Progenitor cell of endocrine pancreas (in vitro differentiated cells): Measurements from ENCODE around the gene DNMT3A. TPM values are rescaled to one million over a fixed set of nuclear protein-coding genes. Genes with fewer than 3 reads are reported as not detected.

ENCODE experiments used
- DNase-seq: peaks from one replicate; pipeline ENCODE4 v3.0.0; 2021; ENCODE audit warnings: low spot score; ENCODE audit not compliant: unreplicated experiment
- H3K27ac Mint-ChIP-seq: 2 replicates; pipeline ENCODE4 v1.8.0; 2021; ENCODE audit warnings: mild to moderate bottlenecking, moderate library complexity, mixed read lengths
- H3K27me3 Mint-ChIP-seq: 2 replicates; pipeline ENCODE4 v1.8.0; 2021; ENCODE audit warnings: mixed read lengths
- H3K36me3 Mint-ChIP-seq: 2 replicates; pipeline ENCODE4 v1.8.0; 2022; ENCODE audit warnings: mixed read lengths; ENCODE audit not compliant: insufficient read depth
- H3K4me1 Mint-ChIP-seq: 2 replicates; pipeline ENCODE4 v1.8.0; 2021; ENCODE audit warnings: low read depth, mixed read lengths
- H3K4me3 Mint-ChIP-seq: 2 replicates; pipeline ENCODE4 v1.8.0; 2021; ENCODE audit warnings: low read depth, mild to moderate bottlenecking, moderate library complexity, mixed read lengths
- H3K9me3 Mint-ChIP-seq: 2 replicates; pipeline ENCODE4 v1.8.0; 2021; ENCODE audit warnings: low read depth, mixed read lengths
- CTCF ChIP-seq: fragments of 200-600 bp; sonication (generic); IDR thresholded peaks from one replicate; pipeline ENCODE4 v1.5.0; 2021; ENCODE audit warnings: antibody characterized with exemption, mild to moderate bottlenecking; ENCODE audit not compliant: unreplicated experiment
- total RNA-seq: library from RNA; stranded (reverse); gene quantifications from 2 replicates; pipeline ENCODE4 v1.2.1, GENCODE V29; 2021

DNMT3A gene
- total RNA-seq, 1 donor from 2014 or later, result 168 TPM

DNA sequence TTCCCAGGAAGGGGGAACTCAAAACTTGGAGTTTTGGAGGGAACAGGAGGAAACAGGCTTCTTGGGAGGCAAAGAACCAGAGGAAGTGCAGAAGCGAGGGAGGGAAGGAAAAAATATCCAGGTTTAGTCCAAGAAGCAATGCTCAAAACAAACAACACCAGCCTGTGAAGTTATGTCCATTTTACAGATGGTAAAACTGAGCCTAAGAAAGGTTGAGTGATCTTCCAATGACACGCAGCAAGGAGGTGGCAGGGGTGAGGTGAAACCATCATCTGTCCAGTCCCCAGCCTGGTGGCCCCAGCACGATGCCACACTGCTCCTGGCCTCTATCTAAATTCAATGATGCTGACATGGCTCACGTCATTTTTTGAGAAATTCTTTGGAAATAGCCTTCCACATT, 10.8 kb downstream of the DNMT3A start:
- no peak for DNase-seq
- Mint-ChIP-seq H3K4me3 (no peak overlapping the region), H3K9me3 (peaks cover 13% of the 10 kb centered on the region), H3K27me3 (no peaks in the 10 kb centered on the region), H3K27ac (no peak overlapping the region), H3K36me3 (peaks cover 15% of the 10 kb centered on the region), H3K4me1 (peaks cover 2% of the 10 kb centered on the region)
- no peak for TF ChIP-seq CTCF

GRCh38 chr2:25330273-25330672, 11.5 kb downstream of the DNMT3A start:
- H3K27ac Mint-ChIP-seq, result no peak overlapping the region
- peaks cover 19% of the 10 kb centered on the region for H3K36me3 Mint-ChIP-seq
- DNase-seq, result no peak
- H3K27me3 Mint-ChIP-seq, result no peaks in the 10 kb centered on the region
- no peaks in the 10 kb centered on the region for H3K4me1 Mint-ChIP-seq
- no peak overlapping the region for H3K4me3 Mint-ChIP-seq
- TF ChIP-seq CTCF, result no peak
- H3K9me3 Mint-ChIP-seq, result peaks cover 16% of the 10 kb centered on the region

- Mint-ChIP-seq H3K4me3 (no peak overlapping the region), H3K36me3 (peaks cover 19% of the 10 kb centered on the region), H3K4me1 (peaks cover 7% of the 10 kb centered on the region), H3K27ac (no peak overlapping the region), H3K9me3 (peaks cover 16% of the 10 kb centered on the region), H3K27me3 (no peaks in the 10 kb centered on the region)
- no peak for DNase-seq
- no peak for TF ChIP-seq CTCF
Observed at GRCh38 chr2:25328152-25329085, 13.3 kb downstream of the DNMT3A start.

DNA sequence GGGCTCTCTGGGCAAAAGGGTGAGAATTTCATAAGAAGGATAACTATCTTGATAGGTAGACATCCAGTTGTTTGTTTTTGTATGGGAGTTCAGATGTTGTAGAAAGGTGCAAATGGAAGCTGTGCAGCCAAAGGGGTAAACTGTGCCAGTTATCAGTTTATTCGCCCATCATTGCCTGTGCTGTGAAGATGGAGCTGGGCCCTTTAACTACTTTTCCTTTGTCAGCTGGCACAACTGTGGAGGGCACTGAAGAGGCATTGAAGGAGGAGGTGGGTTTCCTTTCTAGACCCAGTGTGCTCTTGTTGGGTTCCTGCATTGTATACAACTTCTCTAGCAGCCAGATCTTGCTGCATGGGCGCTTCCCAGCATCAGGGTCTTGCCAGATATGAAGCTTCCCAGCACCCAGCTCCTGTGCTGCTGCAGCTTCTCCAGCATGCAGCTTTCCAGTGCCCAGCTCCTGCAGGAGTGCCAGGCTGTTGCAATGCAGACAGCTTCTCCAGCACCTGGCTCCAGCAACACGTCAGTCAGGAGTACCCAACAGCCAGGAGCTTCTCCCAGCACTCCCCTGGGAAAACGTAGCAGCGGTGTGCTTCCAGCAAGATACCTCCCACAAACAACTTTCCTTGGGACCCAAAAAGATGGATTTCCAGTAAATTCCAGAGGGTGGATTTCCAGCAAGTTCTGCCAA, 15.3 kb downstream of the DNMT3A start:
- DNase-seq, result no peak
- no peak for TF ChIP-seq CTCF
- Mint-ChIP-seq H3K27me3 (no peaks in the 10 kb centered on the region), H3K27ac (no peak overlapping the region), H3K9me3 (peaks cover 16% of the 10 kb centered on the region), H3K4me3 (no peak overlapping the region), H3K36me3 (peaks cover 19% of the 10 kb centered on the region), H3K4me1 (peaks cover 15% of the 10 kb centered on the region)

DNA sequence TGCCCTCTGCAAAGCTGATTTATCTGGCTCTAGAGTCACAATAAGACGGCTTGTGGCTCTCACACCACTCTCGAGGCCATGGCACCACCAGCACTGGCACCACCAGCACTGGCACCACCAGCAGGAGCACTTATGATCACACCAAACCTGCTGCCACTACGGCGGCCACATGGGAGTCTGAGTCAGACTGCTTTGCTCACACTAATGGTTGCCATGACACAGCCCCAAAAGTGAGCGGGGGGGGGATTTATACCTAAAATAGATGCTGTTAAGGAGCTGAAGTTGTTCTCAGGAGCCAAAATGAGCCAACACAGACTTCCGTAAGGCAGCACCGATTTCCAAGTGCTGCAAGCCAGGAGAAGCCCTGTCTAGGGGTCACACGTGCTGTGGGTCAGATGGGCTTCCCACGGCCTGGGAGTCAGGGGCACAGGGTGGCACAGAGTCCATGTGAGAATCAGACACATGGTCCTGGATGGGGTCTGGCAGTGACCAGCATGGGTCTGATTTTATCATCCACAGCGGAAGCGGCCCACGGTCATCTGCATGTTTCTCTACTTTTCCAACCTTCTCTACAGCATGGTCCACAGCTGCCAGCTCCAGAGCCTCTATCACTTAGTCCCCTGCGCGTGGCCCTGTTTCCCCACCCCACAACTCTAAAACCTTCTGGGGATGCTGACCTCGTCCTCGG, 16.7 kb downstream of the DNMT3A start:
- Mint-ChIP-seq H3K4me1 (peaks cover 15% of the 10 kb centered on the region), H3K27me3 (no peaks in the 10 kb centered on the region), H3K9me3 (peaks cover 19% of the 10 kb centered on the region), H3K4me3 (no peak overlapping the region), H3K27ac (no peak overlapping the region), H3K36me3 (peaks cover 23% of the 10 kb centered on the region)
- DNase-seq, result no peak
- no peak for TF ChIP-seq CTCF
